ENCODE data around the gene GDPD5.

GRCh38 chr11:75450236-75450635, 75.5 kb downstream of the GDPD5 start:
- no peak for TF ChIP-seq POLR2A (IDR thresholded peaks at IDR 0.05)
- no peak for TF ChIP-seq CTCF (IDR thresholded peaks at IDR 0.05)

Data from uterus (tissue), 2 donors.